ENCODE results near the gene CDH12.

DNA sequence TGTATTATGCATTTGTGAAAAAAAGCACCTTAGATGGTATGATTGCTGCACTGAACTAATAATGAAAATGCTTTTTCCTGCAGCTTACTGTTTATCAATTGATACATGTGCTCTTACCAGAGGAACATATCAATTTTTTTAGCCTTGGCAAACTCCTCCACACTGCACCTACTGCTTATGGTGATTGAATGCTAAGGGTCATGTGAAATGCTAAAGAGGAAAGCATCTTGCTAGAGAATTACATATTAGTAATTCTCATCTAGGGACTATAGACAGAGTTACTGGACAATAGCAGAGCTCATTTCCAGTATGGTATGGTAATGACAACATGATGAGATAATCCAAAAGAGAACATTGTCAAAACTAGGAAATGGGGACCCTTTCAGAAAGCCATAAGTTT lies 817.1 kb downstream of the CDH12 start:
- TF ChIP-seq, protein P1, sequence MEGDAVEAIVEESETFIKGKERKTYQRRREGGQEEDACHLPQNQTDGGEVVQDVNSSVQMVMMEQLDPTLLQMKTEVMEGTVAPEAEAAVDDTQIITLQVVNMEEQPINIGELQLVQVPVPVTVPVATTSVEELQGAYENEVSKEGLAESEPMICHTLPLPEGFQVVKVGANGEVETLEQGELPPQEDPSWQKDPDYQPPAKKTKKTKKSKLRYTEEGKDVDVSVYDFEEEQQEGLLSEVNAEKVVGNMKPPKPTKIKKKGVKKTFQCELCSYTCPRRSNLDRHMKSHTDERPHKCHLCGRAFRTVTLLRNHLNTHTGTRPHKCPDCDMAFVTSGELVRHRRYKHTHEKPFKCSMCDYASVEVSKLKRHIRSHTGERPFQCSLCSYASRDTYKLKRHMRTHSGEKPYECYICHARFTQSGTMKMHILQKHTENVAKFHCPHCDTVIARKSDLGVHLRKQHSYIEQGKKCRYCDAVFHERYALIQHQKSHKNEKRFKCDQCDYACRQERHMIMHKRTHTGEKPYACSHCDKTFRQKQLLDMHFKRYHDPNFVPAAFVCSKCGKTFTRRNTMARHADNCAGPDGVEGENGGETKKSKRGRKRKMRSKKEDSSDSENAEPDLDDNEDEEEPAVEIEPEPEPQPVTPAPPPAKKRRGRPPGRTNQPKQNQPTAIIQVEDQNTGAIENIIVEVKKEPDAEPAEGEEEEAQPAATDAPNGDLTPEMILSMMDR (IDR thresholded peaks at IDR 0.05; ENCODE audit: low read depth, low read length) = no peak
- no peak for TF ChIP-seq EZH2phosphoT487 (IDR thresholded peaks at IDR 0.05; ENCODE audit: low read depth)
